Common myeloid progenitor, CD34-positive (primary cell): ENCODE measurements around the gene GK2.

Experiments
- CTCF ChIA-PET: fragments of 350-600 bp; sonication (Branson Sonifier 250); formaldehyde crosslinking; loops from one replicate; lab custom pipeline; 2021; ENCODE audit warnings: antibody characterized with exemption; lab: Charles Lee
- POLR2A ChIA-PET: fragments of 350-600 bp; sonication (Branson Sonifier 250); formaldehyde crosslinking; loops from one replicate; lab custom pipeline; 2021; ENCODE audit warnings: antibody characterized with exemption; lab: Charles Lee
- DNase-seq, 3 donors: peaks; one replicate each; pipeline versions ENCODE4 v3.0.0 to v3.0.0-alpha.2; 2013
- H3K27ac ChIP-seq, 2 experiments: 1 replicate in 1 of 2; 2 replicates in 1 of 2; pipeline ENCODE4 v1.7.0; 2013; ENCODE audit warnings: inconsistent platforms in 2 of 2, low read length in 2 of 2, mild to moderate bottlenecking in 2 of 2, low read depth in 1 of 2, moderate library complexity in 1 of 2; ENCODE audit not compliant: severe bottlenecking in 2 of 2, insufficient read depth in 1 of 2, poor library complexity in 1 of 2
- H3K27me3 ChIP-seq, 5 experiments: replicated peaks in 2 of 5; 1 replicate in 3 of 5; 2 replicates in 2 of 5; pipeline versions ENCODE4 v1.6.1 to v1.7.0; 2013; ENCODE audit warnings: low read length in 4 of 5, mild to moderate bottlenecking in 2 of 5, moderate library complexity in 2 of 5, inconsistent platforms in 1 of 5; ENCODE audit not compliant: insufficient read depth in 5 of 5, control insufficient read depth in 4 of 5
- H3K36me3 ChIP-seq, 4 experiments: 1 replicate in 2 of 4; 2 replicates in 2 of 4; pipeline versions ENCODE4 v1.6.1 to v1.7.0; 2013; ENCODE audit warnings: low read length in 3 of 4, control low read depth in 1 of 4, mild to moderate bottlenecking in 1 of 4; ENCODE audit not compliant: control insufficient read depth in 4 of 4, insufficient read depth in 4 of 4
- H3K4me1 ChIP-seq, 4 experiments: 1 replicate in 3 of 4; 2 replicates in 1 of 4; pipeline versions ENCODE4 v1.6.1 to v1.7.1; 2013; ENCODE audit warnings: low read length in 3 of 4, mild to moderate bottlenecking in 3 of 4, control low read depth in 1 of 4, inconsistent platforms in 1 of 4, moderate library complexity in 1 of 4; ENCODE audit not compliant: control insufficient read depth in 4 of 4, insufficient read depth in 4 of 4; ENCODE audit errors: control extremely low read depth in 1 of 4
- H3K4me3 ChIP-seq, 7 experiments: 1 replicate in 4 of 7; 2 replicates in 3 of 7; pipeline versions ENCODE4 v1.5.1 to v1.7.0; 2013; ENCODE audit warnings: mild to moderate bottlenecking in 7 of 7, low read length in 6 of 7, moderate library complexity in 6 of 7, inconsistent platforms in 2 of 7, low read depth in 2 of 7, control low read depth in 1 of 7; ENCODE audit not compliant: insufficient read depth in 4 of 7, control insufficient read depth in 1 of 7; ENCODE audit errors: extremely low read depth in 1 of 7
- H3K9me3 ChIP-seq, 5 experiments: 1 replicate in 4 of 5; 2 replicates in 1 of 5; pipeline versions ENCODE4 v1.6.1 to v1.7.1; 2013; ENCODE audit warnings: low read length in 4 of 5, mild to moderate bottlenecking in 2 of 5, inconsistent platforms in 1 of 5, low read depth in 1 of 5, moderate library complexity in 1 of 5; ENCODE audit not compliant: control insufficient read depth in 4 of 5, insufficient read depth in 2 of 5; ENCODE audit errors: control extremely low read depth in 1 of 5
- WGBS: methylation state at CpG from one replicate; pipeline ENCODE4 v1.1.5; 2013; ENCODE audit not compliant: insufficient coverage; 5-methylcytosine and 5-hydroxymethylcytosine counted together

The GK2 gene

GRCh38 chr4:79395841-79396240 lies 12.2 kb downstream of the GK2 start:
- WGBS, result no CpG with 5 or more reads among the region's 2 CpGs

GRCh38 chr4:79390890-79391289 lies 17.1 kb downstream of the GK2 start:
- no CpG with 5 or more reads among the region's 3 CpGs for WGBS
- ChIA-PET CTCF (interaction anchor here (1.0 kb wide), 1 partner anchor 348 kb away, joined by 3 read pairs; no protein-coding TSS in a partner anchor), POLR2A (no interaction called here)
- no peak for DNase-seq
- H3K27ac ChIP-seq, result no peak overlapping the region
- H3K36me3 ChIP-seq, result no peaks in the 10 kb centered on the region
- no peaks in the 10 kb centered on the region for H3K4me1 ChIP-seq
- H3K27me3 ChIP-seq, result no peaks in the 10 kb centered on the region
- H3K4me3 ChIP-seq, result no peak overlapping the region
- H3K9me3 ChIP-seq, result peaks cover 0 to 1% (median 0%) of the 10 kb centered on the region in 5 experiments

More at GRCh38 chr4:79395841-79396240, 12.2 kb downstream of the GK2 start:
- Histone ChIP-seq H3K27ac (no peak overlapping the region), H3K27me3 (no peaks in the 10 kb centered on the region), H3K9me3 (peaks cover 0 to 1% (median 0%) of the 10 kb centered on the region in 5 experiments), H3K36me3 (no peaks in the 10 kb centered on the region), H3K4me1 (no peaks in the 10 kb centered on the region), H3K4me3 (no peak overlapping the region)
- ChIA-PET CTCF (no interaction called here), POLR2A (no interaction called here)
- DNase-seq, result no peak

- DNase-seq, result no peak
- CTCF ChIA-PET, result interaction anchor here (0.6 kb wide), 1 partner anchor 31 kb away, joined by 3 read pairs; no protein-coding TSS in a partner anchor
- WGBS, result 100% methylated on average over 2 of the region's 4 CpGs
Measured at GRCh38 chr4:79385641-79386040, 22.4 kb downstream of the GK2 start.

GRCh38 chr4:79381161-79381560 lies 26.9 kb downstream of the GK2 start:
- no CpG with 5 or more reads among the region's 1 CpG for WGBS

More at GRCh38 chr4:79385641-79386040, 22.4 kb downstream of the GK2 start:
- H3K36me3 ChIP-seq, result no peaks in the 10 kb centered on the region
- no peaks in the 10 kb centered on the region for H3K27me3 ChIP-seq
- H3K4me1 ChIP-seq, result peaks cover 0 to 9% (median 2%) of the 10 kb centered on the region in 4 experiments
- no peak overlapping the region for H3K27ac ChIP-seq
- H3K4me3 ChIP-seq, result no peak overlapping the region
- POLR2A ChIA-PET, result no interaction called here
- no peaks in the 10 kb centered on the region for H3K9me3 ChIP-seq

GRCh38 chr4:79370026-79370425 lies 38.0 kb downstream of the GK2 start:
- POLR2A ChIA-PET, result interaction anchor here (0.7 kb wide), 1 partner anchor 15 kb away, joined by 3 read pairs; no protein-coding TSS in a partner anchor

More at GRCh38 chr4:79381161-79381560, 26.9 kb downstream of the GK2 start:
- ChIA-PET POLR2A (no interaction called here), CTCF (no interaction called here)
- peak; percentile 22 to 78 (median 68) for DNase-seq
- Histone ChIP-seq H3K36me3 (no peaks in the 10 kb centered on the region), H3K9me3 (no peaks in the 10 kb centered on the region), H3K4me1 (peaks cover 0 to 11% (median 2%) of the 10 kb centered on the region in 4 experiments), H3K4me3 (no peak overlapping the region), H3K27me3 (no peaks in the 10 kb centered on the region), H3K27ac (no peak overlapping the region)

GRCh38 chr4:79367096-79367495 lies 40.9 kb downstream of the GK2 start:
- CTCF ChIA-PET, result no interaction called here
- H3K9me3 ChIP-seq, result no peaks in the 10 kb centered on the region
- POLR2A ChIA-PET, result no interaction called here
- DNase-seq, result no peak
- H3K4me3 ChIP-seq, result no peak overlapping the region
- no peak overlapping the region for H3K27ac ChIP-seq
- no CpG with 5 or more reads among the region's 2 CpGs for WGBS
- peaks cover 0 to 2% (median 0%) of the 10 kb centered on the region in 4 experiments for H3K4me1 ChIP-seq
- H3K36me3 ChIP-seq, result no peaks in the 10 kb centered on the region
- no peaks in the 10 kb centered on the region for H3K27me3 ChIP-seq

More at GRCh38 chr4:79370026-79370425, 38.0 kb downstream of the GK2 start:
- peak; percentile 13 to 69 (median 53) for DNase-seq
- peaks cover 0 to 2% (median 0%) of the 10 kb centered on the region in 4 experiments for H3K4me1 ChIP-seq
- H3K36me3 ChIP-seq, result no peaks in the 10 kb centered on the region
- H3K27me3 ChIP-seq, result no peaks in the 10 kb centered on the region
- CTCF ChIA-PET, result interaction anchor here (0.6 kb wide), 1 partner anchor 14 kb away, joined by 3 read pairs; no protein-coding TSS in a partner anchor
- WGBS, result 17% methylated on average over 1 of the region's 2 CpGs
- no peaks in the 10 kb centered on the region for H3K9me3 ChIP-seq
- no peak overlapping the region for H3K27ac ChIP-seq
- no peak overlapping the region for H3K4me3 ChIP-seq

- Histone ChIP-seq H3K27ac (no peak overlapping the region), H3K36me3 (no peaks in the 10 kb centered on the region), H3K4me3 (no peak overlapping the region), H3K9me3 (no peaks in the 10 kb centered on the region), H3K27me3 (no peaks in the 10 kb centered on the region), H3K4me1 (peaks cover 0 to 2% (median 0%) of the 10 kb centered on the region in 4 experiments)
- POLR2A ChIA-PET, result no interaction called here
- CTCF ChIA-PET, result interaction anchor here (1.0 kb wide), 1 partner anchor 9 kb away, joined by 3 read pairs; no protein-coding TSS in a partner anchor
- DNase-seq, result no peak
Measured at GRCh38 chr4:79366422-79366821, 41.6 kb downstream of the GK2 start.
